IMR-90 (cell line): ENCODE data around the gene ASS1. TPM values are rescaled to one million over a fixed set of nuclear protein-coding genes. Genes with fewer than 3 reads are reported as not detected.

ENCODE experiments used
- ATAC-seq: fragments of 200-7000 bp; cut with Tn5 transposase; 2 replicates; pipeline ENCODE4 v1.9.1; 2020; ENCODE audit warnings: low read depth, mild to moderate bottlenecking, moderate library complexity
- BruUV-seq: library from RNA; stranded (reverse); fragments of 400-500 nt; replicated peaks from 2 replicates; lab custom pipeline; 2021; lab: Mats Ljungman, UMichigan
- CTCF ChIA-PET: fragments of 300-600 bp; formaldehyde crosslinking; extraction: SDS; loops from one replicate; lab custom pipeline; 2021; ENCODE audit warnings: antibody characterized with exemption; lab: Yijun Ruan, JAX
- POLR2A ChIA-PET: fragments of 300-600 bp; sonication (Branson Sonifier 250); formaldehyde crosslinking; loops from one replicate; lab custom pipeline; 2022; ENCODE audit warnings: antibody characterized with exemption; ENCODE audit not compliant: unreplicated experiment; lab: Charles Lee
- DNase-seq: peaks from one replicate; pipeline ENCODE4 v3.0.0; 2013
- H2AFZ ChIP-seq: replicated peaks from 2 replicates; pipeline ENCODE3; 2013; ENCODE audit warnings: low read length, mild to moderate bottlenecking; ENCODE audit not compliant: poor library complexity
- H2AK5ac ChIP-seq: 2 replicates; pipeline ENCODE4 v1.6.1; 2013; ENCODE audit warnings: low read depth, low read length, inconsistent platforms
- H2AK9ac ChIP-seq: replicated peaks from 2 replicates; pipeline ENCODE3; 2013; ENCODE audit warnings: mild to moderate bottlenecking, low read depth, low read length, moderate library complexity; ENCODE audit not compliant: poor library complexity
- H2BK120ac ChIP-seq: 2 replicates; pipeline ENCODE4 v1.6.1; 2013; ENCODE audit warnings: low read depth, low read length, inconsistent platforms
- H2BK15ac ChIP-seq: 3 replicates; pipeline ENCODE4 v1.6.1; 2013; ENCODE audit warnings: low read depth, low read length, inconsistent platforms
- H2BK20ac ChIP-seq: 2 replicates; pipeline ENCODE4 v1.6.1; 2013; ENCODE audit warnings: low read depth, mild to moderate bottlenecking, inconsistent platforms, low read length, moderate library complexity
- H2BK5ac ChIP-seq: 2 replicates; pipeline ENCODE4 v1.6.1; 2013; ENCODE audit warnings: mild to moderate bottlenecking, low read depth, low read length, inconsistent platforms; ENCODE audit not compliant: poor library complexity, severe bottlenecking
- H3K14ac ChIP-seq: replicated peaks from 2 replicates; pipeline ENCODE4 v1.6.1; 2013; ENCODE audit warnings: low read depth, low read length, inconsistent platforms
- H3K18ac ChIP-seq: 2 replicates; pipeline ENCODE4 v1.6.1; 2013; ENCODE audit warnings: low read depth, low read length, control low read depth
- H3K23ac ChIP-seq: 2 replicates; pipeline ENCODE4 v1.6.1; 2013; ENCODE audit warnings: low read depth, low read length, inconsistent platforms
- H3K27ac ChIP-seq: 2 replicates; pipeline ENCODE4 v1.5.1; 2013; ENCODE audit warnings: mild to moderate bottlenecking, control low read depth, low read length; ENCODE audit not compliant: insufficient read depth
- H3K27me3 ChIP-seq: 2 replicates; pipeline ENCODE4 v1.6.1; 2013; ENCODE audit warnings: low read length; ENCODE audit not compliant: control insufficient read depth, insufficient read depth
- H3K36me3 ChIP-seq: 2 replicates; pipeline ENCODE4 v1.6.1; 2013; ENCODE audit warnings: low read length, mixed read lengths; ENCODE audit not compliant: control insufficient read depth, insufficient read depth
- H3K4ac ChIP-seq: 2 replicates; pipeline ENCODE4 v1.6.1; 2013; ENCODE audit warnings: low read depth, low read length, inconsistent platforms
- H3K4me1 ChIP-seq: 2 replicates; pipeline ENCODE4 v1.6.1; 2013; ENCODE audit warnings: low read length, mixed read lengths; ENCODE audit not compliant: control insufficient read depth, insufficient read depth
- H3K4me2 ChIP-seq: 2 replicates; pipeline ENCODE4 v1.6.1; 2013; ENCODE audit warnings: low read depth, mild to moderate bottlenecking, control low read depth, low read length, moderate library complexity
- H3K4me3 ChIP-seq: 2 replicates; pipeline ENCODE4 v1.5.1; 2013; ENCODE audit warnings: low read depth, mild to moderate bottlenecking, control low read depth, low read length, moderate library complexity; ENCODE audit not compliant: insufficient read depth
- H3K56ac ChIP-seq: 2 replicates; pipeline ENCODE4 v1.6.1; 2013; ENCODE audit warnings: low read length, inconsistent platforms; ENCODE audit not compliant: insufficient read depth; ENCODE audit errors: extremely low read depth
- H3K79me1 ChIP-seq, 2 experiments: 2 replicates each; pipeline ENCODE4 v1.6.1; 2013; ENCODE audit warnings: low read length in 2 of 2, inconsistent platforms in 1 of 2, low read depth in 1 of 2
- H3K9ac ChIP-seq: 2 replicates; pipeline ENCODE4 v1.6.1; 2013; ENCODE audit warnings: low read depth, low read length, control low read depth
- H3K9me1 ChIP-seq: 2 replicates; pipeline ENCODE4 v1.6.1; 2013; ENCODE audit warnings: low read length, inconsistent platforms; ENCODE audit not compliant: insufficient read depth
- H3K9me3 ChIP-seq: 2 replicates; pipeline ENCODE4 v1.6.1; 2013; ENCODE audit warnings: low read length; ENCODE audit not compliant: control insufficient read depth, insufficient read depth
- H4K20me1 ChIP-seq: 2 replicates; pipeline ENCODE4 v1.6.1; 2013; ENCODE audit warnings: low read length, inconsistent platforms; ENCODE audit not compliant: insufficient read depth
- H4K5ac ChIP-seq: 2 replicates; pipeline ENCODE4 v1.6.1; 2013; ENCODE audit warnings: mild to moderate bottlenecking, low read depth, low read length, control low read depth
- H4K8ac ChIP-seq, 2 experiments: 2 replicates each; pipeline ENCODE4 v1.6.1; 2013; ENCODE audit warnings: low read depth in 2 of 2, low read length in 2 of 2, control low read depth in 1 of 2, inconsistent platforms in 1 of 2
- H4K91ac ChIP-seq: 2 replicates; pipeline ENCODE4 v1.6.1; 2013; ENCODE audit warnings: low read depth, low read length, inconsistent platforms; ENCODE audit not compliant: insufficient read depth
- BHLHE40 ChIP-seq: fragments of 150-350 bp; IDR thresholded peaks from 2 replicates; pipeline ENCODE4 v1.6.1; 2016; ENCODE audit warnings: mild to moderate bottlenecking, low read depth, low read length
- CEBPB ChIP-seq: IDR thresholded peaks from 2 replicates; pipeline ENCODE4 v1.6.1; 2012; ENCODE audit warnings: low read depth, low read length, improper control_type of control experiment
- CHD1 ChIP-seq: IDR thresholded peaks from 2 replicates; pipeline ENCODE4 v1.6.1; 2012; ENCODE audit warnings: low read depth, low read length, improper control_type of control experiment
- ELK1 ChIP-seq: fragments of 150-350 bp; IDR thresholded peaks from 2 replicates; pipeline ENCODE4 v1.6.1; 2016; ENCODE audit warnings: low read depth, mild to moderate bottlenecking, low read length, moderate library complexity, borderline replicate concordance
- FOS ChIP-seq: fragments of 150-350 bp; IDR thresholded peaks from 2 replicates; pipeline ENCODE4 v1.6.1; 2016; ENCODE audit warnings: low read depth, low read length
- MAFK ChIP-seq: IDR thresholded peaks from 2 replicates; pipeline ENCODE4 v1.6.1; 2012; ENCODE audit warnings: low read depth, low read length, improper control_type of control experiment
- MXI1 ChIP-seq: IDR thresholded peaks from 2 replicates; pipeline ENCODE4 v1.6.1; 2012; ENCODE audit warnings: low read depth, mild to moderate bottlenecking, low read length, moderate library complexity, borderline replicate concordance
- NFE2L2 ChIP-seq: fragments of 150-350 bp; IDR thresholded peaks from 2 replicates; pipeline ENCODE4 v1.6.1; 2016; ENCODE audit warnings: low read depth, mild to moderate bottlenecking, low read length
- POLR2A ChIP-seq: IDR thresholded peaks from 2 replicates; pipeline ENCODE4 v1.6.1; 2012; ENCODE audit warnings: mild to moderate bottlenecking, low read depth, low read length
- RAD21 ChIP-seq: IDR thresholded peaks from 2 replicates; pipeline ENCODE4 v1.6.1; 2012; ENCODE audit warnings: low read length, improper control_type of control experiment
- RCOR1 ChIP-seq: IDR thresholded peaks from 2 replicates; pipeline ENCODE4 v1.6.1; 2012; ENCODE audit warnings: mild to moderate bottlenecking, low read length, improper control_type of control experiment; ENCODE audit not compliant: insufficient replicate concordance
- RFX5 ChIP-seq: IDR thresholded peaks from 2 replicates; pipeline ENCODE4 v1.8.0; 2012; ENCODE audit warnings: low read depth, mild to moderate bottlenecking, low read length, moderate library complexity
- SMC3 ChIP-seq: fragments of 150-350 bp; IDR thresholded peaks from 2 replicates; pipeline ENCODE4 v1.6.1; 2016; ENCODE audit warnings: low read depth, mild to moderate bottlenecking, antibody characterized with exemption, low read length, moderate library complexity
- USF2 ChIP-seq: fragments of 150-350 bp; IDR thresholded peaks from 2 replicates; pipeline ENCODE4 v1.6.1; 2017; ENCODE audit warnings: mild to moderate bottlenecking, antibody characterized with exemption, low read length, low read depth
- WGBS, 2 experiments: methylation state at CpG; one replicate each; pipeline versions ENCODE4 v1.1.5 to v1.1.7; 2013; ENCODE audit warnings: missing lambda C conversion rate in 2 of 2; ENCODE audit not compliant: insufficient read length in 1 of 2; ENCODE audit errors: extremely low coverage in 2 of 2; 5-methylcytosine and 5-hydroxymethylcytosine counted together
- dilution Hi-C: fragments of 300-500 bp; cut with HindIII; formaldehyde crosslinking; loops from one replicate; pipeline ENCODE4 v1.14.3; 2018; ENCODE audit warnings: low sequenced_read_pairs; ENCODE audit not compliant: unreplicated experiment
- in situ Hi-C: fragments of 300-500 bp; cut with MboI; formaldehyde crosslinking; loops from 3 replicates; pipeline ENCODE4 v1.14.3; 2019; ENCODE audit warnings: low sequenced_read_pairs, inconsistent platforms, mixed read lengths
- intact Hi-C: fragments of 100-400 bp; cut with micrococcal nuclease; formaldehyde crosslinking; loops from 2 replicates; pipeline ENCODE4 v1.10.0; 2022
- polyA plus RNA-seq, 3 experiments: library from polyadenylated mRNA; depleted of rRNA; stranded (reverse); fragments of >200 nt; gene quantifications; 2 replicates each; pipeline ENCODE4 v1.2.3, GENCODE V29; 2012; ENCODE audit warnings: low replicate concordance in 1 of 3
- total RNA-seq: library from RNA; depleted of rRNA; stranded (reverse); fragments of >200 nt; gene quantifications from 2 replicates; pipeline ENCODE4 v1.2.3, GENCODE V29; 2012
- TF ChIP-seq, protein P1 (sequence below): conservative IDR thresholded peaks from 2 replicates; pipeline ENCODE4 v1.5.1; 2012; ENCODE audit warnings: mild to moderate bottlenecking, low read depth, low read length, improper control_type of control experiment

Gene ASS1
- total and polyA plus RNA-seq, 2 of the 4 experiments (the other 2 are of a cell fraction) = 39.6 to 41.9 TPM

DNA sequence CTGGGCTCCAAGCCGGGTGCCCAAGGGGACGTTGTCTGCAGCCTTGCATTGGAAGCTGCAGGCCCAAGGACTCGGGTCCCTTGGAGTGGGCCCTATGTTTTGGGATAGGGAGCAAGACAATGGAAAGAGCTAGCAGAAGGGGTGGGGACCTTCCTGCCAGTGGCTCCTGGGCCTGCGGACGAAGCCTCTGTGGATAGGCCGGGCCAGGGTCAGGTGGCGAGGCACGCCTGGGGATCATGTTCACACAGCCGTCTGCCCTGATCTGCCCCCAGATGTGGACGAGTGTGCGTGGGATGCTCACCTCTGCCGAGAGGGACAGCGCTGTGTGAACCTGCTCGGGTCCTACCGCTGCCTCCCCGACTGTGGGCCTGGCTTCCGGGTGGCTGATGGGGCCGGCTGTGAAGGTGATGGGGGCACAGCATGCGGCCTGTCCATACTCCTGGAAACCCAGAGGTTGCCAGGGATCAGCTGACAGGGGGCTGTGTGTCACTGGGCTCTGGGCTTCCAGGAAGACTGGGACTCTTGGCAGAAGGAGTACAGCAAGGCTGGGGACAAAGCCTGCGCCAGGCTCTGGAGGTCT, 16.6 kb upstream of the ASS1 start:
- Histone ChIP-seq H4K91ac (no peak overlapping the region), H4K8ac (no peak overlapping the region), H4K20me1 (no peaks in the 10 kb centered on the region), H3K4me3 (no peak overlapping the region), H2BK15ac (no peak overlapping the region), H3K4me2 (no peak overlapping the region), H3K27me3 (peaks cover 3% of the 10 kb centered on the region), H2BK5ac (no peak overlapping the region), H3K79me1 (no peaks in the 10 kb centered on the region), H3K36me3 (no peaks in the 10 kb centered on the region), H2AK9ac (no peak overlapping the region), H2AFZ (no peak overlapping the region), H2AK5ac (no peak overlapping the region), H3K56ac (no peak overlapping the region), H2BK20ac (no peak overlapping the region), H3K18ac (no peak overlapping the region), H3K4me1 (peaks cover 2% of the 10 kb centered on the region), H3K4ac (no peak overlapping the region), H3K9ac (no peak overlapping the region), H4K5ac (no peak overlapping the region), H3K27ac (no peak overlapping the region), H3K14ac (no peak overlapping the region), H3K9me3 (no peaks in the 10 kb centered on the region), H3K23ac (no peak overlapping the region), H2BK120ac (no peak overlapping the region), H3K9me1 (no peaks in the 10 kb centered on the region)
- ChIA-PET CTCF (no interaction called here), POLR2A (no interaction called here)
- 82% methylated on average over 11 of the region's 20 CpGs; no CpG with 5 or more reads in 1 of the 2 experiments for WGBS, 2 experiments
- dilution Hi-C loops = no loop called here
- in situ Hi-C loops = no loop called here
- BruUV-seq = no TSS peak
- DNase-seq = no peak
- intact Hi-C loops = no loop called here
- TF ChIP-seq MXI1 (no peak), SMC3 (no peak), ELK1 (no peak), MAFK (no peak), POLR2A (no peak), CEBPB (no peak), NFE2L2 (no peak), RAD21 (no peak), FOS (no peak), RCOR1 (no peak), USF2 (no peak), CHD1 (no peak), BHLHE40 (no peak), RFX5 (no peak)
- TF ChIP-seq, protein P1, sequence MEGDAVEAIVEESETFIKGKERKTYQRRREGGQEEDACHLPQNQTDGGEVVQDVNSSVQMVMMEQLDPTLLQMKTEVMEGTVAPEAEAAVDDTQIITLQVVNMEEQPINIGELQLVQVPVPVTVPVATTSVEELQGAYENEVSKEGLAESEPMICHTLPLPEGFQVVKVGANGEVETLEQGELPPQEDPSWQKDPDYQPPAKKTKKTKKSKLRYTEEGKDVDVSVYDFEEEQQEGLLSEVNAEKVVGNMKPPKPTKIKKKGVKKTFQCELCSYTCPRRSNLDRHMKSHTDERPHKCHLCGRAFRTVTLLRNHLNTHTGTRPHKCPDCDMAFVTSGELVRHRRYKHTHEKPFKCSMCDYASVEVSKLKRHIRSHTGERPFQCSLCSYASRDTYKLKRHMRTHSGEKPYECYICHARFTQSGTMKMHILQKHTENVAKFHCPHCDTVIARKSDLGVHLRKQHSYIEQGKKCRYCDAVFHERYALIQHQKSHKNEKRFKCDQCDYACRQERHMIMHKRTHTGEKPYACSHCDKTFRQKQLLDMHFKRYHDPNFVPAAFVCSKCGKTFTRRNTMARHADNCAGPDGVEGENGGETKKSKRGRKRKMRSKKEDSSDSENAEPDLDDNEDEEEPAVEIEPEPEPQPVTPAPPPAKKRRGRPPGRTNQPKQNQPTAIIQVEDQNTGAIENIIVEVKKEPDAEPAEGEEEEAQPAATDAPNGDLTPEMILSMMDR = no peak
- no peak for ATAC-seq
